NCI-H446 (cell line): ENCODE data around the gene GTPBP10.

Experiments used
- DNase-seq, 2 experiments: peaks; one replicate each; lab custom pipeline; 2025; lab: John Stamatoyannopoulos, UW

Gene GTPBP10

DNA sequence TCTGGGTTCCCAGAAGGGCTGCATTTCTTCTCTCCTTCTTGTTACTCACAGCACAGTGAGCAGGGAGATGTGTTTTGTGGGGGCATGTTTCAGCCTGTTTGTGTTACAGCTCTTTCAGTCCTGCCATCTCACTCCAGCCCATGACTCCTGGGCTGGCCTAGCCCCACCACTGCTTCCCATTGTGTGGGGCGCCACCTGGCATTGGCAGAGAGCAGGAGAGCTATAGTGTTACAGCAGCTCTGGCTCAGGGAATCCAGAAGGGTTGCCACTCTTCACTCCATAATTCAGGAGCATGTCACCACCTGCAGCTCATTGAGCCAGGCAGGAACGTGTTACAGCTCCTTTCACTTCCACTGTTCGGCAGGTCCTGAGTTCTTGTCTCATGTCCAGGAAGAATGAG, 86.7 kb downstream of the GTPBP10 start:
- no peak for DNase-seq
